ENCODE results near the gene GOLGA5. TPM values are rescaled to one million over a fixed set of nuclear protein-coding genes. Genes with fewer than 3 reads are reported as not detected.

GOLGA5 gene
- total RNA-seq, 1 experiment from 2014 or later = 25.4 TPM

DNA sequence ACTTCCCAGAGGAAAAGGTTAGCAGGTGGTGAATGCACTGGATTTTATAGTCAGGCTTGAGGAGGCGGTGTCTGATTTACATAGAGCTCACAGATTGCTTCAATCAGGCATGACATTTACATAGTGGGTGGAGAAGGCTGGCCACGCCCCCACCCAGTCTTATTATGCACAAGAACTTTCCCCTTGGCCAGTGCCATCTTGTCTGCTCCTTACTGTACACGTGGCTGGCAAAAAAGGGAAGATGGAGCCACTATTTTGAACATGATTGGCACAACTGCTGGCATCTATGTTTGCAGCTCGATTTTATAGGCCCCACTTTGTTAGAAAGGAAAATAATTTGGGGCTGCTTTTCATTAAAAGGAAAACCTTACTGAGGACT is 34.8 kb upstream of the GOLGA5 start:
- no peak overlapping the region for H4K5ac ChIP-seq (ENCODE audit: insufficient read length, low read depth, low read length)
- peak; percentile 29 for DNase-seq
- no peak overlapping the region for H2AFZ ChIP-seq (ENCODE audit: low read length)
- no peak overlapping the region for H2BK20ac ChIP-seq (ENCODE audit: low read depth, low read length, poor library complexity, severe bottlenecking)
- H3K9ac ChIP-seq (ENCODE audit: extremely low read depth, insufficient read length, low read length) = no peak overlapping the region
- Mint-ChIP-seq H3K4me1 (0 out of 4 replicates have a peak, but pooled peaks cover 0 to 2% of the 10 kb centered on the region in 2 experiments), H3K36me3 (ENCODE audit: insufficient read depth in 1 of 3, low read depth in 3 of 3) (no peaks in the 10 kb centered on the region), H3K27ac (no peak overlapping the region), H3K27me3 (ENCODE audit: low read depth) (peaks cover 15% of the 10 kb centered on the region), H3K9me3 (peaks cover 0 to 2% of the 10 kb centered on the region in 2 experiments; a peak in 2 of 5 replicates), H3K4me3 (no peak overlapping the region)
- H2BK12ac ChIP-seq (ENCODE audit: insufficient read length, low read depth, low read length) = no peak overlapping the region
- H4K20me1 ChIP-seq (ENCODE audit: control insufficient read depth, insufficient read depth, insufficient read length) = no peaks in the 10 kb centered on the region
- H3K27me3 ChIP-seq (ENCODE audit: insufficient read depth, low read length) = no peaks in the 10 kb centered on the region
- H3K27ac ChIP-seq (ENCODE audit: insufficient read length, low read depth, low read length) = no peak overlapping the region
- no peak overlapping the region for H2BK15ac ChIP-seq (ENCODE audit: low read depth, low read length)
- no peak overlapping the region for H4K91ac ChIP-seq (ENCODE audit: insufficient read length, low read depth, low read length)
- no peak overlapping the region for H3T11ph ChIP-seq (ENCODE audit: low read length)
- H3K79me2 ChIP-seq (ENCODE audit: insufficient read depth, low read length) = no peaks in the 10 kb centered on the region
- H3K18ac ChIP-seq (ENCODE audit: insufficient read length, low read depth, low read length) = no peak overlapping the region
- no CpG with 5 or more reads among the region's 4 CpGs for WGBS (ENCODE audit: extremely low coverage, insufficient read length, low lambda C conversion rate)
- no peaks in the 10 kb centered on the region for H3K9me3 ChIP-seq (ENCODE audit: control insufficient read depth, low read depth, low read length)
- no peaks in the 10 kb centered on the region for H3K4me1 ChIP-seq (ENCODE audit: insufficient read depth, low read length)
- no peak overlapping the region for H2BK5ac ChIP-seq (ENCODE audit: insufficient read length, low read length)
- H2BK120ac ChIP-seq (ENCODE audit: low read depth, low read length, poor library complexity, severe bottlenecking) = no peak overlapping the region
- no peak overlapping the region for H2AK5ac ChIP-seq (ENCODE audit: insufficient read length, low read length)
- H3K4me2 ChIP-seq (ENCODE audit: insufficient read depth, insufficient read length, low read length) = no peak overlapping the region
- TF ChIP-seq, protein P1, sequence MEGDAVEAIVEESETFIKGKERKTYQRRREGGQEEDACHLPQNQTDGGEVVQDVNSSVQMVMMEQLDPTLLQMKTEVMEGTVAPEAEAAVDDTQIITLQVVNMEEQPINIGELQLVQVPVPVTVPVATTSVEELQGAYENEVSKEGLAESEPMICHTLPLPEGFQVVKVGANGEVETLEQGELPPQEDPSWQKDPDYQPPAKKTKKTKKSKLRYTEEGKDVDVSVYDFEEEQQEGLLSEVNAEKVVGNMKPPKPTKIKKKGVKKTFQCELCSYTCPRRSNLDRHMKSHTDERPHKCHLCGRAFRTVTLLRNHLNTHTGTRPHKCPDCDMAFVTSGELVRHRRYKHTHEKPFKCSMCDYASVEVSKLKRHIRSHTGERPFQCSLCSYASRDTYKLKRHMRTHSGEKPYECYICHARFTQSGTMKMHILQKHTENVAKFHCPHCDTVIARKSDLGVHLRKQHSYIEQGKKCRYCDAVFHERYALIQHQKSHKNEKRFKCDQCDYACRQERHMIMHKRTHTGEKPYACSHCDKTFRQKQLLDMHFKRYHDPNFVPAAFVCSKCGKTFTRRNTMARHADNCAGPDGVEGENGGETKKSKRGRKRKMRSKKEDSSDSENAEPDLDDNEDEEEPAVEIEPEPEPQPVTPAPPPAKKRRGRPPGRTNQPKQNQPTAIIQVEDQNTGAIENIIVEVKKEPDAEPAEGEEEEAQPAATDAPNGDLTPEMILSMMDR (conservative IDR thresholded peaks at IDR 0.05) = no peak
- H3K23me2 ChIP-seq (ENCODE audit: insufficient read length, low read depth, low read length, poor library complexity, severe bottlenecking) = no peaks in the 10 kb centered on the region
- H4K8ac ChIP-seq (replicated peaks; ENCODE audit: insufficient read length, low read depth, low read length) = no peak overlapping the region
- no peak overlapping the region for H3K14ac ChIP-seq (ENCODE audit: insufficient read depth, low read length)
- H3K56ac ChIP-seq (ENCODE audit: insufficient read length, low read depth, low read length) = no peak overlapping the region
- no peak overlapping the region for H3K4ac ChIP-seq (ENCODE audit: low read depth, low read length)
- no peak overlapping the region for H3K23ac ChIP-seq (ENCODE audit: insufficient read length, low read depth, low read length)
- no peaks in the 10 kb centered on the region for H3K79me1 ChIP-seq (ENCODE audit: insufficient read depth, low read depth, low read length, poor library complexity, severe bottlenecking)

Data from H9 (cell line).